K562 (cell line): Measurements from ENCODE around the gene INSL3. TPM values are rescaled to one million over a fixed set of nuclear protein-coding genes. Genes with fewer than 3 reads are reported as not detected.
A peak's percentile ranks its signal among the peaks of the same experiment; 100 is the strongest.

ENCODE experiments used
- ADNP ChIP-seq: fragments of 200-800 bp; sonication (Bioruptor generic); IDR thresholded peaks from 2 replicates; pipeline ENCODE4 v1.6.1; 2016; ENCODE audit warnings: missing genetic modification characterization, missing compliant biosample characterization
- CHAMP1 ChIP-seq: fragments of 450-650 bp; IDR thresholded peaks from 2 replicates; pipeline ENCODE4 v1.6.1; 2016; ENCODE audit warnings: mild to moderate bottlenecking
- ELF2 ChIP-seq: fragments of 250-450 bp; sonication (Bioruptor Pico); IDR thresholded peaks from 2 replicates; pipeline ENCODE4 v1.5.0; 2021; ENCODE audit warnings: mild to moderate bottlenecking
- GABPB1 ChIP-seq: sonication (generic); formaldehyde crosslinking; IDR thresholded peaks from 2 replicates; pipeline ENCODE4 v1.8.0; 2022; ENCODE audit warnings: mild to moderate bottlenecking, missing genetic modification reagents
- GTF3C2 ChIP-seq: IDR thresholded peaks from 3 replicates; pipeline ENCODE4 v1.6.1; 2011; ENCODE audit warnings: borderline replicate concordance, mild to moderate bottlenecking, moderate library complexity; ENCODE audit not compliant: insufficient read length; ENCODE audit errors: extremely low read depth
- HOXB6 ChIP-seq: fragments of 250-450 bp; sonication (Bioruptor Pico); IDR thresholded peaks from 2 replicates; pipeline ENCODE4 v1.5.1; 2022; ENCODE audit warnings: mild to moderate bottlenecking, borderline replicate concordance
- NFRKB ChIP-seq: fragments of 450-650 bp; IDR thresholded peaks from 2 replicates; pipeline ENCODE4 v1.6.1; 2016; ENCODE audit warnings: low read depth
- NR2C1 ChIP-seq, 2 experiments: fragments of 450-650 bp; IDR thresholded peaks; 2 replicates each; pipeline ENCODE4 v1.6.1; 2017; ENCODE audit warnings: mild to moderate bottlenecking in 2 of 2, antibody characterized with exemption in 1 of 2, inconsistent platforms in 1 of 2, missing compliant biosample characterization in 1 of 2, missing genetic modification characterization in 1 of 2
- NR4A1 ChIP-seq, 2 experiments: fragments of 250-450 bp in 1 of 2; fragments of 450-650 bp in 1 of 2; sonication (Bioruptor Pico) in 1 of 2; IDR thresholded peaks; 2 replicates each; pipeline versions ENCODE4 v1.4.0 to v1.6.1; 2016 to 2020; ENCODE audit warnings: mild to moderate bottlenecking in 2 of 2, missing compliant biosample characterization in 1 of 2, missing genetic modification characterization in 1 of 2, moderate library complexity in 1 of 2
- WHSC1 ChIP-seq: IDR thresholded peaks from one replicate; pipeline ENCODE4 v1.6.1; 2012; ENCODE audit warnings: low read length, control low read depth, inconsistent platforms
- ZNF239 ChIP-seq: fragments of 250-450 bp; sonication (Bioruptor Pico); IDR thresholded peaks from 2 replicates; pipeline ENCODE4 v1.4.0; 2020; ENCODE audit warnings: mild to moderate bottlenecking
- ZNF444 ChIP-seq: fragments of 250-450 bp; sonication (Bioruptor Pico); IDR thresholded peaks from 2 replicates; pipeline ENCODE4 v1.4.0; 2020; ENCODE audit warnings: mild to moderate bottlenecking, moderate library complexity
- ZNF695 ChIP-seq: fragments of 450-650 bp; formaldehyde crosslinking; IDR thresholded peaks from 2 replicates; pipeline ENCODE4 v1.4.0; 2020; ENCODE audit warnings: mild to moderate bottlenecking, moderate library complexity
- polyA plus RNA-seq, 8 experiments: library from polyadenylated mRNA; depleted of rRNA in 4 of 8; stranded (reverse) in 5 of 8; unstranded in 3 of 8; fragments of >200 nt; fragmentation: Nextera tagmentation in 2 of 8; fragmentation: Illumina TruSeq in 1 of 8; extraction: Ambion mirVana in 2 of 8; extraction: Trizol in 1 of 8; gene quantifications; 2 replicates each; pipeline versions ENCODE4 v1.2.1 to v1.2.3, GENCODE V29; 2011 to 2014; ENCODE audit warnings: inconsistent platforms in 1 of 8, missing spikeins in 1 of 8
- total RNA-seq, 7 experiments: library from RNA; depleted of rRNA in 6 of 7; stranded (reverse); fragments of >200 nt in 6 of 7; fragmentation: Illumina TruSeq in 2 of 7; extraction: Trizol in 2 of 7; gene quantifications; 2 replicates each; pipeline versions ENCODE4 v1.2.1 to v1.2.3, GENCODE V29; 2011 to 2021; ENCODE audit warnings: low replicate concordance in 1 of 7
- TF ChIP-seq, protein P1 (sequence below): fragments of 250-450 bp; sonication (Bioruptor Pico); IDR thresholded peaks from 2 replicates; pipeline ENCODE4 v1.5.0; 2020; ENCODE audit warnings: mild to moderate bottlenecking
- TF ChIP-seq, protein P2 (sequence below): fragments of 250-450 bp; sonication (Bioruptor Pico); IDR thresholded peaks from 2 replicates; pipeline ENCODE4 v1.4.0; 2020; ENCODE audit warnings: mild to moderate bottlenecking, moderate library complexity, borderline replicate concordance
- TF ChIP-seq, protein P3 (sequence below): fragments of 450-650 bp; formaldehyde crosslinking; IDR thresholded peaks from 2 replicates; pipeline ENCODE4 v1.4.0; 2022; ENCODE audit warnings: mild to moderate bottlenecking, moderate library complexity

The INSL3 gene
- total and polyA plus RNA-seq, 9 of the 15 experiments (the other 6 are each of a cell fraction or from before 2014, with no cell fraction given), result not detected

GRCh38 chr19:17859533-17860330 is 38.4 kb upstream of the INSL3 start, which contains the start of gene RPL18A (continued):
- TF ChIP-seq, protein P1, sequence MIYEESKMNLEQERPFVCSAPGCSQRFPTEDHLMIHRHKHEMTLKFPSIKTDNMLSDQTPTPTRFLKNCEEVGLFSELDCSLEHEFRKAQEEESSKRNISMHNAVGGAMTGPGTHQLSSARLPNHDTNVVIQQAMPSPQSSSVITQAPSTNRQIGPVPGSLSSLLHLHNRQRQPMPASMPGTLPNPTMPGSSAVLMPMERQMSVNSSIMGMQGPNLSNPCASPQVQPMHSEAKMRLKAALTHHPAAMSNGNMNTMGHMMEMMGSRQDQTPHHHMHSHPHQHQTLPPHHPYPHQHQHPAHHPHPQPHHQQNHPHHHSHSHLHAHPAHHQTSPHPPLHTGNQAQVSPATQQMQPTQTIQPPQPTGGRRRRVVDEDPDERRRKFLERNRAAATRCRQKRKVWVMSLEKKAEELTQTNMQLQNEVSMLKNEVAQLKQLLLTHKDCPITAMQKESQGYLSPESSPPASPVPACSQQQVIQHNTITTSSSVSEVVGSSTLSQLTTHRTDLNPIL (CRISPR knock-in tag), result no peak
- TF ChIP-seq ELF2 (CRISPR knock-in tag) (0 out of 2 replicates have a peak, but pooled peaks have one; percentile 47), NR2C1 (IDR thresholded peaks at IDR 0.05) (0 out of 2 replicates have a peak, but pooled peaks have one; percentile 20), NR2C1 (tag; IDR thresholded peaks at IDR 0.05) (peak; percentile 39; the same call in 1 of the 2 replicates), ADNP (tag) (no peak), GABPB1 (peak; percentile 99), ZNF444 (CRISPR knock-in tag) (peak; percentile 12; the same call in 1 of the 2 replicates), CHAMP1 (no peak), ZNF695 (CRISPR knock-in tag) (no peak), NR4A1 (CRISPR knock-in tag; IDR thresholded peaks at IDR 0.05) (no peak), NR4A1 (tag; IDR thresholded peaks at IDR 0.05) (no peak), GTF3C2 (no peak), ZNF239 (no peak), HOXB6 (CRISPR knock-in tag) (no peak), NFRKB (peak; percentile 88), WHSC1 (no peak)
- TF ChIP-seq, protein P2, sequence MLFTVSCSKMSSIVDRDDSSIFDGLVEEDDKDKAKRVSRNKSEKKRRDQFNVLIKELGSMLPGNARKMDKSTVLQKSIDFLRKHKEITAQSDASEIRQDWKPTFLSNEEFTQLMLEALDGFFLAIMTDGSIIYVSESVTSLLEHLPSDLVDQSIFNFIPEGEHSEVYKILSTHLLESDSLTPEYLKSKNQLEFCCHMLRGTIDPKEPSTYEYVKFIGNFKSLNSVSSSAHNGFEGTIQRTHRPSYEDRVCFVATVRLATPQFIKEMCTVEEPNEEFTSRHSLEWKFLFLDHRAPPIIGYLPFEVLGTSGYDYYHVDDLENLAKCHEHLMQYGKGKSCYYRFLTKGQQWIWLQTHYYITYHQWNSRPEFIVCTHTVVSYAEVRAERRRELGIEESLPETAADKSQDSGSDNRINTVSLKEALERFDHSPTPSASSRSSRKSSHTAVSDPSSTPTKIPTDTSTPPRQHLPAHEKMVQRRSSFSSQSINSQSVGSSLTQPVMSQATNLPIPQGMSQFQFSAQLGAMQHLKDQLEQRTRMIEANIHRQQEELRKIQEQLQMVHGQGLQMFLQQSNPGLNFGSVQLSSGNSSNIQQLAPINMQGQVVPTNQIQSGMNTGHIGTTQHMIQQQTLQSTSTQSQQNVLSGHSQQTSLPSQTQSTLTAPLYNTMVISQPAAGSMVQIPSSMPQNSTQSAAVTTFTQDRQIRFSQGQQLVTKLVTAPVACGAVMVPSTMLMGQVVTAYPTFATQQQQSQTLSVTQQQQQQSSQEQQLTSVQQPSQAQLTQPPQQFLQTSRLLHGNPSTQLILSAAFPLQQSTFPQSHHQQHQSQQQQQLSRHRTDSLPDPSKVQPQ (CRISPR knock-in tag), result no peak
- TF ChIP-seq, protein P3, sequence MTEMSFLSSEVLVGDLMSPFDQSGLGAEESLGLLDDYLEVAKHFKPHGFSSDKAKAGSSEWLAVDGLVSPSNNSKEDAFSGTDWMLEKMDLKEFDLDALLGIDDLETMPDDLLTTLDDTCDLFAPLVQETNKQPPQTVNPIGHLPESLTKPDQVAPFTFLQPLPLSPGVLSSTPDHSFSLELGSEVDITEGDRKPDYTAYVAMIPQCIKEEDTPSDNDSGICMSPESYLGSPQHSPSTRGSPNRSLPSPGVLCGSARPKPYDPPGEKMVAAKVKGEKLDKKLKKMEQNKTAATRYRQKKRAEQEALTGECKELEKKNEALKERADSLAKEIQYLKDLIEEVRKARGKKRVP (CRISPR knock-in tag), result 0 out of 2 replicates have a peak, but pooled peaks have one; percentile 54
